Measurements from ENCODE around the gene PCNT.

DNA sequence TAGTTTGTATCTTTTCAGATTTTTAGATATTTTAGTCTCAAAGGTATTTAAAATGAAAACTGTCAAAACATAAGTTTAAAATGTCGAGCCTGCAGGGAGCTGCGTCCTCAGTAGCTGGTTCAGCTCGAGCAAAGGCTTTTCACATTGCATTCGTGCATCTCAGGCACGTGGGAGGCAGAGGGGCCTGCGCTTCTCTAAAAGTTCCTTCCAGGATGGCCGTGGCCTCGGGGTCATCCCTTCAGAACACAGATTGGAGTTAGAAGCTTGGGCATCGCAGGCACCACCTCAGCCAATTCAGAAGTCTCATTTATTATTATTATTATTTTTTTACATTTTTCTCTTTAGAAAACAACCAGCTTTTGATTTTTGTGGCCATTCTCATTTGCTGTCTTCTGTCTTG, 67.8 kb downstream of the PCNT start:
- TF ChIP-seq, protein P1, sequence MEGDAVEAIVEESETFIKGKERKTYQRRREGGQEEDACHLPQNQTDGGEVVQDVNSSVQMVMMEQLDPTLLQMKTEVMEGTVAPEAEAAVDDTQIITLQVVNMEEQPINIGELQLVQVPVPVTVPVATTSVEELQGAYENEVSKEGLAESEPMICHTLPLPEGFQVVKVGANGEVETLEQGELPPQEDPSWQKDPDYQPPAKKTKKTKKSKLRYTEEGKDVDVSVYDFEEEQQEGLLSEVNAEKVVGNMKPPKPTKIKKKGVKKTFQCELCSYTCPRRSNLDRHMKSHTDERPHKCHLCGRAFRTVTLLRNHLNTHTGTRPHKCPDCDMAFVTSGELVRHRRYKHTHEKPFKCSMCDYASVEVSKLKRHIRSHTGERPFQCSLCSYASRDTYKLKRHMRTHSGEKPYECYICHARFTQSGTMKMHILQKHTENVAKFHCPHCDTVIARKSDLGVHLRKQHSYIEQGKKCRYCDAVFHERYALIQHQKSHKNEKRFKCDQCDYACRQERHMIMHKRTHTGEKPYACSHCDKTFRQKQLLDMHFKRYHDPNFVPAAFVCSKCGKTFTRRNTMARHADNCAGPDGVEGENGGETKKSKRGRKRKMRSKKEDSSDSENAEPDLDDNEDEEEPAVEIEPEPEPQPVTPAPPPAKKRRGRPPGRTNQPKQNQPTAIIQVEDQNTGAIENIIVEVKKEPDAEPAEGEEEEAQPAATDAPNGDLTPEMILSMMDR (IDR thresholded peaks at IDR 0.05; ENCODE audit: insufficient read depth, low read length): no peak
- TF ChIP-seq, protein P2, sequence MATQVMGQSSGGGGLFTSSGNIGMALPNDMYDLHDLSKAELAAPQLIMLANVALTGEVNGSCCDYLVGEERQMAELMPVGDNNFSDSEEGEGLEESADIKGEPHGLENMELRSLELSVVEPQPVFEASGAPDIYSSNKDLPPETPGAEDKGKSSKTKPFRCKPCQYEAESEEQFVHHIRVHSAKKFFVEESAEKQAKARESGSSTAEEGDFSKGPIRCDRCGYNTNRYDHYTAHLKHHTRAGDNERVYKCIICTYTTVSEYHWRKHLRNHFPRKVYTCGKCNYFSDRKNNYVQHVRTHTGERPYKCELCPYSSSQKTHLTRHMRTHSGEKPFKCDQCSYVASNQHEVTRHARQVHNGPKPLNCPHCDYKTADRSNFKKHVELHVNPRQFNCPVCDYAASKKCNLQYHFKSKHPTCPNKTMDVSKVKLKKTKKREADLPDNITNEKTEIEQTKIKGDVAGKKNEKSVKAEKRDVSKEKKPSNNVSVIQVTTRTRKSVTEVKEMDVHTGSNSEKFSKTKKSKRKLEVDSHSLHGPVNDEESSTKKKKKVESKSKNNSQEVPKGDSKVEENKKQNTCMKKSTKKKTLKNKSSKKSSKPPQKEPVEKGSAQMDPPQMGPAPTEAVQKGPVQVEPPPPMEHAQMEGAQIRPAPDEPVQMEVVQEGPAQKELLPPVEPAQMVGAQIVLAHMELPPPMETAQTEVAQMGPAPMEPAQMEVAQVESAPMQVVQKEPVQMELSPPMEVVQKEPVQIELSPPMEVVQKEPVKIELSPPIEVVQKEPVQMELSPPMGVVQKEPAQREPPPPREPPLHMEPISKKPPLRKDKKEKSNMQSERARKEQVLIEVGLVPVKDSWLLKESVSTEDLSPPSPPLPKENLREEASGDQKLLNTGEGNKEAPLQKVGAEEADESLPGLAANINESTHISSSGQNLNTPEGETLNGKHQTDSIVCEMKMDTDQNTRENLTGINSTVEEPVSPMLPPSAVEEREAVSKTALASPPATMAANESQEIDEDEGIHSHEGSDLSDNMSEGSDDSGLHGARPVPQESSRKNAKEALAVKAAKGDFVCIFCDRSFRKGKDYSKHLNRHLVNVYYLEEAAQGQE (IDR thresholded peaks at IDR 0.05; ENCODE audit: insufficient replicate concordance, low read depth): no peak
- TF ChIP-seq POLR2AphosphoS5 (IDR thresholded peaks at IDR 0.05; ENCODE audit: low read depth): no peak
